T-cell (primary cell): ENCODE data around the gene WDR70. TPM values are rescaled to one million over a fixed set of nuclear protein-coding genes. Genes with fewer than 3 reads are reported as not detected.

Experiments used
- ATAC-seq, 4 experiments: fragments of 200-7000 bp in 3 of 4; fragments of 150-1000 bp in 1 of 4; cut with Tn5 transposase; replicated peaks in 1 of 4; 1 replicate in 3 of 4; 2 replicates in 1 of 4; pipeline ENCODE4 v1.10.0; 2021; ENCODE audit warnings: moderate library complexity in 3 of 4, mild to moderate bottlenecking in 2 of 4, moderate number of reproducible peaks in 1 of 4
- CTCF ChIA-PET, 2 donors: fragments of 300-600 bp; sonication (Branson Sonifier 250); formaldehyde crosslinking; loops; one replicate each; lab custom pipeline; 2022; ENCODE audit warnings: antibody characterized with exemption in 2 of 2; lab: Charles Lee
- POLR2A ChIA-PET, 2 donors: fragments of 300-600 bp; sonication (Branson Sonifier 250); formaldehyde crosslinking; loops; one replicate each; lab custom pipeline; 2022; ENCODE audit warnings: antibody characterized with exemption in 2 of 2; lab: Charles Lee
- DNase-seq, 35 experiments: peaks; one replicate each; pipeline versions ENCODE4 v3.0.0 to v3.0.0-alpha.2; 2013 to 2023
- H3K27ac ChIP-seq: one replicate; pipeline ENCODE4 v1.5.1; 2013; ENCODE audit warnings: low read length
- H3K27me3 ChIP-seq, 2 experiments: replicated peaks in 1 of 2; 1 replicate in 1 of 2; 2 replicates in 1 of 2; pipeline versions ENCODE4 v1.6.1 to v1.7.0; 2013; ENCODE audit warnings: low read length in 1 of 2, mixed read lengths in 1 of 2; ENCODE audit not compliant: control insufficient read depth in 2 of 2, insufficient read depth in 2 of 2; ENCODE audit errors: extremely low read depth in 1 of 2
- H3K36me3 ChIP-seq, 2 donors: 1 replicate in 1 of 2; 2 replicates in 1 of 2; pipeline versions ENCODE4 v1.6.1 to v1.7.0; 2013; ENCODE audit warnings: low read length in 1 of 2; ENCODE audit not compliant: control insufficient read depth in 2 of 2, insufficient read depth in 1 of 2; ENCODE audit errors: extremely low read depth in 1 of 2
- H3K4me1 ChIP-seq, 2 experiments: 1 replicate in 1 of 2; 2 replicates in 1 of 2; pipeline versions ENCODE4 v1.6.1 to v1.7.0; 2013; ENCODE audit warnings: low read length in 2 of 2, mixed read lengths in 1 of 2; ENCODE audit not compliant: insufficient read depth in 2 of 2, control insufficient read depth in 1 of 2; ENCODE audit errors: extremely low read depth in 1 of 2
- H3K4me3 ChIP-seq, 2 donors: 1 replicate in 1 of 2; 2 replicates in 1 of 2; pipeline versions ENCODE4 v1.5.1 to v1.7.0; 2013; ENCODE audit warnings: mild to moderate bottlenecking in 2 of 2, low read length in 1 of 2, moderate library complexity in 1 of 2; ENCODE audit not compliant: control insufficient read depth in 1 of 2; ENCODE audit errors: extremely low read depth in 1 of 2
- H3K9me3 ChIP-seq: 2 replicates; pipeline ENCODE4 v1.7.0; 2013
- H3K27ac Mint-ChIP-seq, 2 donors: one replicate each; pipeline ENCODE4 v1.8.0; 2020 to 2021; ENCODE audit warnings: mild to moderate bottlenecking in 2 of 2, mixed read lengths in 2 of 2
- H3K27me3 Mint-ChIP-seq, 2 donors: one replicate each; pipeline ENCODE4 v1.8.0; 2021 to 2022; ENCODE audit warnings: mixed read lengths in 2 of 2
- H3K36me3 Mint-ChIP-seq: one replicate; pipeline ENCODE4 v1.8.0; 2021; ENCODE audit warnings: mixed read lengths
- H3K4me1 Mint-ChIP-seq, 3 donors: one replicate each; pipeline ENCODE4 v1.8.0; 2020 to 2022; ENCODE audit warnings: mixed read lengths in 3 of 3, mild to moderate bottlenecking in 1 of 3
- H3K4me3 Mint-ChIP-seq, 3 donors: one replicate each; pipeline ENCODE4 v1.8.0; 2020 to 2022; ENCODE audit warnings: mild to moderate bottlenecking in 3 of 3, mixed read lengths in 3 of 3, moderate library complexity in 3 of 3
- H3K9me3 Mint-ChIP-seq, 3 donors: one replicate each; pipeline ENCODE4 v1.8.0; 2020 to 2022; ENCODE audit warnings: mixed read lengths in 3 of 3
- WGBS: methylation state at CpG from one replicate; pipeline ENCODE4 v1.1.5; 2013; ENCODE audit warnings: missing lambda C conversion rate; ENCODE audit not compliant: insufficient coverage; 5-methylcytosine and 5-hydroxymethylcytosine counted together
- total RNA-seq, 35 experiments: library from RNA in 6 of 35; stranded (reverse) in 6 of 35; fragments of 120-200 nt in 1 of 35; gene quantifications; one replicate each; pipeline versions ENCODE4 v1.2.1 to v1.2.4 and lab custom pipeline; 2013 to 2026

The WDR70 gene
- total RNA-seq, 5 donors from 2014 or later (not counting 1 experiment from before 2014, with no cell fraction given), result 30.1 to 44.6 (median 37.5) TPM

GRCh38 chr5:37742111-37742510 lies 363.0 kb downstream of the WDR70 start:
- POLR2A ChIA-PET, result no interaction called here
- H3K4me3 Mint-ChIP-seq, result no peak overlapping the region
- H3K9me3 Mint-ChIP-seq, result peaks cover 13 to 19% (median 19%) of the 10 kb centered on the region in 3 donors
- Histone ChIP-seq H3K4me1 (peaks cover 0 to 3% of the 10 kb centered on the region in 2 experiments), H3K4me3 (no peak overlapping the region), H3K27me3 (no peaks in the 10 kb centered on the region), H3K36me3 (peaks cover 0 to 3% of the 10 kb centered on the region in 2 donors), H3K27ac (no peak overlapping the region), H3K9me3 (no peaks in the 10 kb centered on the region)
- DNase-seq (no peak), ATAC-seq (no peak)
- peaks cover 0 to 15% (median 11%) of the 10 kb centered on the region in 3 donors for H3K4me1 Mint-ChIP-seq
- CTCF ChIA-PET, result no interaction called here
- no peak overlapping the region for H3K27ac Mint-ChIP-seq
- H3K36me3 Mint-ChIP-seq, result peaks cover 81% of the 10 kb centered on the region
- H3K27me3 Mint-ChIP-seq, result no peaks in the 10 kb centered on the region

GRCh38 chr5:37751227-37751626 lies 372.1 kb downstream of the WDR70 start:
- no peak overlapping the region for H3K4me3 ChIP-seq
- DNase-seq (no peak), ATAC-seq (no peak)
- ChIA-PET CTCF (no interaction called here), POLR2A (no interaction called here)
- Mint-ChIP-seq H3K27me3 (no peaks in the 10 kb centered on the region), H3K4me1 (no peaks in the 10 kb centered on the region), H3K4me3 (no peak overlapping the region), H3K27ac (no peak overlapping the region), H3K36me3 (peaks cover 85% of the 10 kb centered on the region), H3K9me3 (peaks cover 8 to 49% (median 19%) of the 10 kb centered on the region in 3 donors)
- no peaks in the 10 kb centered on the region for H3K9me3 ChIP-seq
- H3K27ac ChIP-seq, result no peak overlapping the region
- 75% methylated on average over 1 of the region's 3 CpGs for WGBS
- no peaks in the 10 kb centered on the region for H3K4me1 ChIP-seq
- no peaks in the 10 kb centered on the region for H3K27me3 ChIP-seq
- H3K36me3 ChIP-seq, result peaks cover 2 to 8% of the 10 kb centered on the region in 2 donors

- WGBS, result 100% methylated on average over 2 of the region's 4 CpGs
- Histone ChIP-seq H3K27ac (no peak overlapping the region), H3K9me3 (no peaks in the 10 kb centered on the region), H3K4me3 (no peak overlapping the region), H3K4me1 (no peaks in the 10 kb centered on the region), H3K36me3 (peaks cover 2 to 8% of the 10 kb centered on the region in 2 donors), H3K27me3 (no peaks in the 10 kb centered on the region)
- peaks cover 61% of the 10 kb centered on the region for H3K36me3 Mint-ChIP-seq
- H3K4me1 Mint-ChIP-seq, result no peaks in the 10 kb centered on the region
- ChIA-PET CTCF (no interaction called here), POLR2A (no interaction called here)
- DNase-seq (no peak), ATAC-seq (no peak)
- H3K27ac Mint-ChIP-seq, result no peak overlapping the region
- H3K4me3 Mint-ChIP-seq, result no peak overlapping the region
- H3K9me3 Mint-ChIP-seq, result peaks cover 10 to 25% (median 11%) of the 10 kb centered on the region in 3 donors
- H3K27me3 Mint-ChIP-seq, result no peaks in the 10 kb centered on the region
These were observed 375.9 kb downstream of the WDR70 start for GRCh38 chr5:37754976-37755375.

GRCh38 chr5:37755581-37755980 lies 376.5 kb downstream of the WDR70 start:
- Mint-ChIP-seq H3K27ac (no peak overlapping the region), H3K27me3 (no peaks in the 10 kb centered on the region), H3K4me3 (no peak overlapping the region), H3K4me1 (no peaks in the 10 kb centered on the region), H3K36me3 (peaks cover 58% of the 10 kb centered on the region), H3K9me3 (peaks cover 10 to 25% (median 11%) of the 10 kb centered on the region in 3 donors)
- ChIA-PET POLR2A (no interaction called here), CTCF (no interaction called here)
- Histone ChIP-seq H3K9me3 (no peaks in the 10 kb centered on the region), H3K36me3 (peaks cover 2 to 8% of the 10 kb centered on the region in 2 donors), H3K4me1 (no peaks in the 10 kb centered on the region), H3K27ac (no peak overlapping the region), H3K27me3 (no peaks in the 10 kb centered on the region), H3K4me3 (no peak overlapping the region)
- 91% methylated on average over 4 of the region's 4 CpGs for WGBS
- ATAC-seq (no peak), DNase-seq (no peak)

- no peak overlapping the region for H3K4me3 Mint-ChIP-seq
- DNase-seq, result no peak
- no peak for ATAC-seq
- no peaks in the 10 kb centered on the region for H3K9me3 ChIP-seq
- H3K4me3 ChIP-seq, result no peak overlapping the region
- no peaks in the 10 kb centered on the region for H3K4me1 ChIP-seq
- H3K27ac ChIP-seq, result no peak overlapping the region
- H3K4me1 Mint-ChIP-seq, result no peaks in the 10 kb centered on the region
- H3K9me3 Mint-ChIP-seq, result peaks cover 10 to 25% (median 11%) of the 10 kb centered on the region in 3 donors
- peaks cover 52% of the 10 kb centered on the region for H3K36me3 Mint-ChIP-seq
- no peaks in the 10 kb centered on the region for H3K27me3 ChIP-seq
- POLR2A ChIA-PET, result no interaction called here
- no peak overlapping the region for H3K27ac Mint-ChIP-seq
- CTCF ChIA-PET, result no interaction called here
- H3K27me3 Mint-ChIP-seq, result no peaks in the 10 kb centered on the region
- H3K36me3 ChIP-seq, result peaks cover 2 to 8% of the 10 kb centered on the region in 2 donors
These were observed 377.1 kb downstream of the WDR70 start for GRCh38 chr5:37756248-37756647.

GRCh38 chr5:37757980-37758582 lies 379.0 kb downstream of the WDR70 start:
- ChIA-PET CTCF (interaction anchor here (0.8 kb wide), 2 partner anchors 17 to 356 kb away, joined by 3 to 7 read pairs; no protein-coding TSS in a partner anchor), POLR2A (no interaction called here)
- DNase-seq (no peak), ATAC-seq (no peak)
- Histone ChIP-seq H3K36me3 (peaks cover 0 to 8% of the 10 kb centered on the region in 2 donors), H3K27ac (no peak overlapping the region), H3K4me3 (no peak overlapping the region), H3K4me1 (no peaks in the 10 kb centered on the region), H3K27me3 (no peaks in the 10 kb centered on the region), H3K9me3 (no peaks in the 10 kb centered on the region)
- peaks cover 10 to 25% (median 11%) of the 10 kb centered on the region in 3 donors for H3K9me3 Mint-ChIP-seq
- no peak overlapping the region for H3K4me3 Mint-ChIP-seq
- peaks cover 33% of the 10 kb centered on the region for H3K36me3 Mint-ChIP-seq
- H3K27ac Mint-ChIP-seq, result no peak overlapping the region
- H3K4me1 Mint-ChIP-seq, result no peaks in the 10 kb centered on the region
- no peaks in the 10 kb centered on the region for H3K27me3 Mint-ChIP-seq
- WGBS, result 97% methylated on average over 4 of the region's 4 CpGs
